ENCODE results near the gene TMEM179B.

TMEM179B gene

GRCh38 chr11:62805076-62805892 is 18.1 kb downstream of the TMEM179B start, which contains the start of gene NXF1:
TSS of gene NXF1 (minus strand) at chr11:62805440. CDS start at chr11:62805356, 84 bp downstream.
- TF ChIP-seq GATA2 (IDR thresholded peaks at IDR 0.05; ENCODE audit: low read depth, low read length) (no peak), GATA3 (IDR thresholded peaks at IDR 0.05; ENCODE audit: low read depth, low read length) (no peak)

- TF ChIP-seq GATA3 (IDR thresholded peaks at IDR 0.05; ENCODE audit: low read depth, low read length): no peak
- TF ChIP-seq GATA2 (IDR thresholded peaks at IDR 0.05; ENCODE audit: low read depth, low read length): no peak
Measured at GRCh38 chr11:62805961-62806441, 18.8 kb downstream of the TMEM179B start.

- no peak for TF ChIP-seq GATA3 (IDR thresholded peaks at IDR 0.05; ENCODE audit: low read depth, low read length)
- TF ChIP-seq GATA2 (IDR thresholded peaks at IDR 0.05; ENCODE audit: low read depth, low read length): no peak
Measured at GRCh38 chr11:62806611-62807121, 19.5 kb downstream of the TMEM179B start.

- no peak for TF ChIP-seq GATA2 (IDR thresholded peaks at IDR 0.05; ENCODE audit: low read depth, low read length)
- TF ChIP-seq GATA3 (IDR thresholded peaks at IDR 0.05; ENCODE audit: low read depth, low read length): no peak
Measured at GRCh38 chr11:62810748-62811147, 23.5 kb downstream of the TMEM179B start.

- TF ChIP-seq GATA3 (IDR thresholded peaks at IDR 0.05; ENCODE audit: low read depth, low read length) (no peak), GATA2 (IDR thresholded peaks at IDR 0.05; ENCODE audit: low read depth, low read length) (no peak)
Measured at GRCh38 chr11:62811659-62812058, 24.5 kb downstream of the TMEM179B start.

- TF ChIP-seq GATA2 (IDR thresholded peaks at IDR 0.05; ENCODE audit: low read depth, low read length): no peak
- TF ChIP-seq GATA3 (IDR thresholded peaks at IDR 0.05; ENCODE audit: low read depth, low read length): no peak
Measured at GRCh38 chr11:62816557-62816956, 29.4 kb downstream of the TMEM179B start.

GRCh38 chr11:62817129-62817528 is 29.9 kb downstream of the TMEM179B start:
- TF ChIP-seq GATA3 (IDR thresholded peaks at IDR 0.05; ENCODE audit: low read depth, low read length) (no peak), GATA2 (IDR thresholded peaks at IDR 0.05; ENCODE audit: low read depth, low read length) (no peak)

- no peak for TF ChIP-seq GATA2 (IDR thresholded peaks at IDR 0.05; ENCODE audit: low read depth, low read length)
- no peak for TF ChIP-seq GATA3 (IDR thresholded peaks at IDR 0.05; ENCODE audit: low read depth, low read length)
Measured at GRCh38 chr11:62823677-62824076, 36.5 kb downstream of the TMEM179B start.

GRCh38 chr11:62830904-62831519 is 43.8 kb downstream of the TMEM179B start:
- TF ChIP-seq GATA2 (IDR thresholded peaks at IDR 0.05; ENCODE audit: low read depth, low read length): no peak
- no peak for TF ChIP-seq GATA3 (IDR thresholded peaks at IDR 0.05; ENCODE audit: low read depth, low read length)

- TF ChIP-seq GATA2 (IDR thresholded peaks at IDR 0.05; ENCODE audit: low read depth, low read length) (no peak), GATA3 (IDR thresholded peaks at IDR 0.05; ENCODE audit: low read depth, low read length) (no peak)
Measured at GRCh38 chr11:62831520-62832335, 44.5 kb downstream of the TMEM179B start, which contains the start of gene STX5. TSS of gene STX5 (minus strand) at chr11:62832051. CDS start at chr11:62831243, 808 bp downstream.

- no peak for TF ChIP-seq GATA3 (IDR thresholded peaks at IDR 0.05; ENCODE audit: low read depth, low read length)
- no peak for TF ChIP-seq GATA2 (IDR thresholded peaks at IDR 0.05; ENCODE audit: low read depth, low read length)
Measured at GRCh38 chr11:62832336-62833234, 45.4 kb downstream of the TMEM179B start, which contains the start of gene TEX54. TSS of gene TEX54 (minus strand) at chr11:62832841.

GRCh38 chr11:62835336-62835735 is 48.1 kb downstream of the TMEM179B start:
- TF ChIP-seq GATA3 (IDR thresholded peaks at IDR 0.05; ENCODE audit: low read depth, low read length) (no peak), GATA2 (IDR thresholded peaks at IDR 0.05; ENCODE audit: low read depth, low read length) (no peak)

Measured in SH-SY5Y (cell line).